Parathyroid adenoma (tissue), 2 donors: ENCODE measurements around the gene RAET1G.
"Not testable (repeated sequence)": the region's sequence is repeated elsewhere in the genome, so short reads cannot be mapped to it uniquely, and the experiment has no call there.

Source experiments
- H2AFZ ChIP-seq: fragments of 300-600 bp; sonication (generic); one replicate; pipeline ENCODE4 v1.7.0; 2017; ENCODE audit warnings: antibody characterized with exemption, mild to moderate bottlenecking
- H3K27ac ChIP-seq: fragments of 300-600 bp; sonication (generic); one replicate; pipeline ENCODE4 v1.7.0; 2017
- H3K27me3 ChIP-seq: fragments of 300-600 bp; sonication (generic); one replicate; pipeline ENCODE4 v1.7.0; 2017; ENCODE audit warnings: low read length; ENCODE audit not compliant: control insufficient read depth, insufficient read depth
- H3K36me3 ChIP-seq: fragments of 300-600 bp; sonication (generic); one replicate; pipeline ENCODE4 v1.7.0; 2017; ENCODE audit warnings: low read length; ENCODE audit not compliant: control insufficient read depth, insufficient read depth
- H3K4me1 ChIP-seq: fragments of 300-600 bp; sonication (generic); one replicate; pipeline ENCODE4 v1.7.0; 2017; ENCODE audit warnings: control low read depth
- H3K4me2 ChIP-seq: fragments of 300-600 bp; sonication (generic); one replicate; pipeline ENCODE4 v1.7.0; 2017; ENCODE audit warnings: low read length
- H3K4me3 ChIP-seq: fragments of 300-600 bp; sonication (generic); one replicate; pipeline ENCODE4 v1.7.0; 2017; ENCODE audit warnings: low read depth, low read length
- H3K79me2 ChIP-seq: fragments of 300-600 bp; sonication (generic); one replicate; pipeline ENCODE4 v1.7.0; 2017; ENCODE audit warnings: control low read depth
- H3K9ac ChIP-seq: fragments of 300-600 bp; sonication (generic); one replicate; pipeline ENCODE4 v1.7.0; 2017; ENCODE audit warnings: mild to moderate bottlenecking
- H3K9me3 ChIP-seq: fragments of 300-600 bp; sonication (generic); one replicate; pipeline ENCODE4 v1.7.0; 2017; ENCODE audit warnings: low read length; ENCODE audit not compliant: control insufficient read depth
- CTCF ChIP-seq: fragments of 300-600 bp; sonication (generic); IDR thresholded peaks from one replicate; pipeline ENCODE4 v1.7.0; 2017; ENCODE audit warnings: antibody characterized with exemption, mild to moderate bottlenecking
- donor health status: primary hyperparathyroidism.

Gene RAET1G

GRCh38 chr6:149896491-149896890 is 26.4 kb downstream of the RAET1G start:
- Histone ChIP-seq H3K9ac (no peak overlapping the region), H3K4me2 (no peak overlapping the region), H3K27ac (peak overlapping the region; percentile 53), H3K27me3 (no peaks in the 10 kb centered on the region), H3K79me2 (no peaks in the 10 kb centered on the region), H3K4me1 (peaks cover 18% of the 10 kb centered on the region), H3K36me3 (no peaks in the 10 kb centered on the region), H3K4me3 (no peak overlapping the region), H3K9me3 (no peaks in the 10 kb centered on the region), H2AFZ (no peak overlapping the region)
- no peak for TF ChIP-seq CTCF

- Histone ChIP-seq H3K4me2 (no peak overlapping the region), H2AFZ (peak overlapping the region; percentile 81), H3K4me3 (no peak overlapping the region), H3K9ac (no peak overlapping the region), H3K9me3 (no peaks in the 10 kb centered on the region), H3K27me3 (no peaks in the 10 kb centered on the region), H3K27ac (peak overlapping the region; percentile 53), H3K36me3 (no peaks in the 10 kb centered on the region), H3K4me1 (peaks cover 18% of the 10 kb centered on the region), H3K79me2 (no peaks in the 10 kb centered on the region)
- TF ChIP-seq CTCF, result no peak
Observed at GRCh38 chr6:149895833-149896271, 27.1 kb downstream of the RAET1G start.

- Histone ChIP-seq H3K9me3 (no peaks in the 10 kb centered on the region), H3K4me3 (no peak overlapping the region), H3K79me2 (no peaks in the 10 kb centered on the region), H3K36me3 (no peaks in the 10 kb centered on the region), H3K27ac (peak overlapping the region; percentile 53), H2AFZ (peak overlapping the region; percentile 81), H3K27me3 (no peaks in the 10 kb centered on the region), H3K9ac (no peak overlapping the region), H3K4me2 (no peak overlapping the region), H3K4me1 (peaks cover 18% of the 10 kb centered on the region)
- TF ChIP-seq CTCF, result peak; percentile 41
Observed at GRCh38 chr6:149895048-149895590, 27.8 kb downstream of the RAET1G start.

GRCh38 chr6:149891864-149892263 is 31.1 kb downstream of the RAET1G start:
- not testable (repeated sequence) for H3K79me2 ChIP-seq, H3K4me3 ChIP-seq, H3K27ac ChIP-seq, H3K27me3 ChIP-seq, H3K36me3 ChIP-seq, H3K9ac ChIP-seq, H2AFZ ChIP-seq, H3K4me2 ChIP-seq, H3K9me3 ChIP-seq
- H3K4me1 ChIP-seq, result peaks cover 24% of the 10 kb centered on the region

GRCh38 chr6:149891259-149891658 is 31.7 kb downstream of the RAET1G start:
- no peak overlapping the region for H2AFZ ChIP-seq
- no peaks in the 10 kb centered on the region for H3K9me3 ChIP-seq
- no peak overlapping the region for H3K27ac ChIP-seq
- no peak overlapping the region for H3K4me3 ChIP-seq
- no peak overlapping the region for H3K9ac ChIP-seq
- H3K79me2 ChIP-seq, result no peaks in the 10 kb centered on the region
- no peak for TF ChIP-seq CTCF
- H3K36me3 ChIP-seq, result no peaks in the 10 kb centered on the region
- H3K4me1 ChIP-seq, result peaks cover 27% of the 10 kb centered on the region
- H3K4me2 ChIP-seq, result no peak overlapping the region
- H3K27me3 ChIP-seq, result no peaks in the 10 kb centered on the region
